ENCODE data around the gene CUX1.
"Not testable (repeated sequence)": the region's sequence is repeated elsewhere in the genome, so short reads cannot be mapped to it uniquely, and the experiment has no call there.

CUX1 gene

DNA sequence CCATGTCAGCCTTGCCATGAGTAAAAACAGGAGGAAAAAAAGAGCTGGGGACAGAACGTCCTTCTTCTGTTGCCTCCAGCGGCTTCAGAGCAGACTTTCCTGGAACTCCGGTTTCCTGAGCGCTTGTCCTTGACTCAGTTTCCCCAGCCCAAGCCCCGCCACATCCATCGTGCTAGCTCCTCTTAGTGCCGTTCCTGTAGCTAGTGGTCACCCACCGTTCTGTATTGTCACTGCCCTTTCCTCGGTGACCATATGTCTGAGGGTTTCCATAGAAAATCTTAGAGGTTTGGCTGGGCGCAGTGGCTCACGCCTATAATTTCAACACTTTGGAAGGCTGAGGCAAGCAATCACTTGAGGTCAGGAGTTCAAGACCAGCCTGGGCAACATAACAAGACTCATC, 100.1 kb downstream of the CUX1 start:
- no peak for DNase-seq (ENCODE audit: low spot score)

DNA sequence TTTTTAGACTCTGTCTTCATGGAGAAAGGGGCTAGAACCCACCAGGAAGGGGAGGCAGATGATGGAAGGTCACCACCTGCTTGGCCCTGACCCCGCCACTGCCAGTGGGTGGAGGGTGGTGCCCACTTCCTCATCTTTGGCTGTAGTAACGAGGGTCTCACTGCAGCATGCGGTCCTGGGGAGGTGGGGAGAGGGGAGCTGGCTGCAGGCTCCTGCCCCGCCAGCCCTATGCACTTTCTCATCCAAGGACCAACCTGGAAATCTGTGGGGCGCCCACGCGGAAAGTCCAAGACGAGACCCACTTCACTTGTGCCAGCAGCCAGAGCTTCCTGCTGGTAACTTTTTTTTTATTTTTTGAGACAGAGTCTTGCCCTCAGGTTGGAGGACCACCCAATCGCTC, 101.0 kb downstream of the CUX1 start:
- no peak for DNase-seq (ENCODE audit: low spot score)

DNA sequence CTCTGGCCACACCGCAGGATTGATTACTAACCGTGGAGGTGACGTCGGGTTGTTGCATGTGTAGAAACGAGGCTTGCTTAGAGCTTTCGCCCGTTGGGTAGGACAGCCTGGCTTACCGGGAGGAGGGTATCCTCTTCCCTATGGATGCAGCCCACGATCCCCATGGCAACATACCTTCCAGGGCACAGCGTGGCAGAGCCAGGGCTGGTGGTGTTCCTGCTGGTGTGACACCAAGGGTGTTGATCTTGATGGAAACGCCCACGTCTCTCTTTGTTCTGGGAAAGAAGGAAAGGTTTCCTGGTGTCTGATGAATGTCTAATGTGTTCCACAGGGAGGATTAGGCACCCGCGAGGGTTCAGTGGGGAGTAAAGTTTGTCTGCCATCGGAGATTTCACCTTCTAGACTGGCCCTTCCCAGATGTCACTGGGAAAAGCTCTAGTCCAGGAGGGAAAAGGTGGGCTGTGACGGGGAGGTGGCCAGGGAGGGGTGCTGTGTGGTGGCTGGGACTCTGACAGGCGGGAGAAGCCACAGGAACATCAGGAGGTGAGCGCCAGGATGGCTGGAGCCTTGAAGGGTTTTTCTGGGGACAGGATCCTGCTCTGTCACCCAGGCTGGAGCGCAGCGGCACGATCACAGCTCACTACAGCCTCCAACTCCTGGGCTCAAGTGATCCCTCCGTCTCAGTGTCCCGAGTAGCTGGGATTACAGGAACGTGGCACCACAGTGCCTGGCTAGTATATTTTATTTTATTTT, 102.1 kb downstream of the CUX1 start:
- no peak for DNase-seq (ENCODE audit: low spot score)

DNA sequence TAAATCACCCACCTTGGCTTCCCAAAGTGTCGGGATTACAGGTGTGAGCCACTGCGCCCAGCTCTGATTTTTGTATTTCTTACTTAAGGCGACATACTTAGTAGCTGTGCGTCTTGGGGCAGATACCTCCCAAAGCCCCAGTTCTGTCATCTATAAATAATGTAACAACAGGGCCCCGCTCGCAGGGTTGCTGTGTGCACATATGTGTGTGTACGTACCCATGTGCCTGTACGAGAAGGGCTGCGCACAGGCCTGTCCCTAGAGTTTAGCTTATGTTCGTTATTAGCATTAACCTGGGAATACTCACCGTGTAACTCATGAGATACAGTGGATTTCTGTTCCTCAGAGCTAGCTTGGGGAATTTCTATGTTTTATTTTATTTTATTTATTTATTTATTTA, 103.6 kb downstream of the CUX1 start:
- no peak for DNase-seq (ENCODE audit: low spot score)

DNA sequence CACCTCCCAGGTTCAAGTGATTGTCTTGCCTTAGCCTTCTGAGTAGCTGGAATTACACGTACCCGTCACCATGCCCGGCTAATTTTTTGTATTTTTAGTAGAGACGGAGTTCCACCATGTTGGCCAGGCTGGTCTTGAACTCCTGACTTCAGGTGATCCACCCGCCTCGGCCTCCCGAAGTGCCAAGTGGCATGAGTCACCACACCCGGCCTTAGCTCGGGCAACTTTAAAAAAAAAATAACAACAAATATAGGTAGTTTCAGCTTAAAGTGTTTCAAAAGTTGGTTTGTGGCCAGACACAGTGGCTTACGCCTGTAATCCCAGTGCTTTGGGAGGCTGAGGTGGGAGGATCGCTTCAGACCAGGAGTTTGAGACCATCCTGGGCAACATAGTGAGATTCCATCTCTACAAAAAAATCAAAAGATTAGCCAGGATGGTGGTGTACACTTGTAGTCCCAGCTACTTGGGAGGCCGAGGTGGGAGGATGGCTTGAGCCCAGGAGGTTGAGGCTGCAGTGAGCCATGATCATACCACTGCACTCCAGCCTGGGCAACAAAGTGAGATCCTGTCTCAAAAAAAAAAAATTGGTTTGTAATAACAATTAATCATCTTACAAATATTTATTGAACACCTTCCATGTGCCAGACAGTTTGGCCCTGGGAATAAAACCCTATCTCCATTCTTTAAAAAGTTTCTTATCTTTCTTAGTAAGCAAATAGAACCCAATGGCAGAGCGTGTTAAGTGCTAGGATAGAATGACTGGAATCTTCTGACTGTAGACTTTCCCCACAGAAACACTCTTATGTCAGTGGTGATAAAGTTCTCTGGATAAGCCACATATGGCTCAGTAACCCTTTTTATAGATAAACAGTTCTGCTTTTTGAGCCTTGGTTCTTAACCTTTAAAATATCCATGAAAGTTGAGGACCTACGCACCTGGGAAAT, 104.4 kb downstream of the CUX1 start:
- DNase-seq (ENCODE audit: low spot score): not testable (repeated sequence)

DNA sequence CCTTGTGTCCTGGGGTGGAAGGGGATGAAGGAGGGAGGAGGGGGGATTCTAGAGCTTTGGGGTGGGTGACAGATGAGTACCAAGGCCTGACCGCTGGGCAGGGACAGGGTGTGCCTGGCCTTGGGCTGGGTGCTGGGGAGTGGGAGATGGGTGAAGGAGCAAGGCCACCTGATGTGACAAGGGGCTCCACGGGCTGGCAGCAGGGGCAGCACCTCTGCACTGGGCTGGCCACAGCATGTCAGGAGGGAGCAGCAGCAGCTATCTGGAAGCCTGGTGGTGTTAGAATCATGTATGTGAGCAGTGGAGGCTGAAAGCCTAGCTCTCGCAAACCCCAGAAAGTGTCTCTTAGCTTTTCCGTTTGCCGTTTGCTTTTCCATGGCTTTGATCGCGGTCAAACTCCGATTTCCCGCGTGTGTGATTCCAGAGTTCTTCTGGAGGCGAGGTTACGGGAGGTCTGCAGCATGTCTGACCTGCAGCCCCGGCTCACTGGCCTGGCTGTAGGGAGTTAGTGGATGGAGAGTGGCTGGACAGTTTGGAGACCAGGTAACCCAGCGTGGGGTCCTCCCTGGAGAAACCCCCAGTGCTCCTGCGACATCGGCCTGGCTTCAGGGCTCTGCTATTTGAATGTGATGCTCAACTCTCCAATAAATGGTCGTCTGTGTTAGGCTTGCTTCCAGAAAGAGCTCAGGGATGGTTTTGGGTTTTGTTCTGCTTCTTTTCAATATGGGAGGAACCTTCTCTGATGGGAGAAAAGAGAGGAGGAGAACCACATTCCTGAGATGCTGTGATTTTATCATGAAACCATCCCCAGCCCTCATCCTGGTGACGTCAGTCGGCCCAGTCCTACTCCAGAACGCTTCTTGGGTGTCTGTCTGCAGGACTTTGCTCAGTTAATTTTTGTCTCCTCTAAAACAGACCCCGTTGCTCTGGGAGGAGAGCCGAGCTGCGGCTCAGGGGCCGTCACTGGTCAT, 105.5 kb downstream of the CUX1 start:
- no peak for DNase-seq (ENCODE audit: low spot score)

DNA sequence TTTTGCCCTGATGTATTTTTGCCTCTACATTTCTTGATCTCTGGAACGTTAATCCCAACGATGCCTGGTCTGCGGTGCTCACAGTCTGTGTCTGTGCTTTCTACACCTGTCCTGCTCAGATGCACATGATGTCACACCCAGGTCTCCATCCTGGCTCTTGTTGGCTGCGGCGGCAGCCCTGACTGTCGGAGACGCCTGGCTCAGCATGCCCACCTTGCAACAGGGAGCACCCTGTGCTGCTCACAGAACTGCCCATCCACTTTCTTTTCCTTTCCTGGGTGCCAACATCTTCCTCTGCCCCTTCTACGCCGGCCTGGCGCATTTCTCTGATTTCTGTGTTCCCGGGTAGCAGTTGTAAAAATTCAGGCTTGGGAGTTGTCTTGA, 106.2 kb downstream of the CUX1 start:
- no peak for DNase-seq (ENCODE audit: low spot score)

DNA sequence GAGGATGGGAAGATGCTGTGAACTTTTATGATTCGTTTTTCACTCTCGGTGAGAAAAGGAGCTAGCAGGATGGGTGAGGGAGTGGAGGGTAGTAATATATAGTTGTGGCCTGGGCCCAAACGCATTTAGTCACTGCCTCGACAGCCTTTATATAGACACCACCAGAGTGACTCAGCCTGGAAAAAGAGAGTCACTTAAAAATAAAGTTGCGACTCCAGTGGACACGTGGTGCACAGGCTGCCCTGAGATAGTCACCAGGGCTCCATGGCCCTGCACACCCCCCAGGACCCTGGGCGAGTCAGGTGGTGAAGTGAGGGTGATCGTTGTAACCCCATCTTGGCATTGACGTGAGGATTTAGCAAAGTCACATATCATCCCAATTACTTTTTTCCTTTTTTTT, 106.7 kb downstream of the CUX1 start:
- no peak for DNase-seq (ENCODE audit: low spot score)

DNA sequence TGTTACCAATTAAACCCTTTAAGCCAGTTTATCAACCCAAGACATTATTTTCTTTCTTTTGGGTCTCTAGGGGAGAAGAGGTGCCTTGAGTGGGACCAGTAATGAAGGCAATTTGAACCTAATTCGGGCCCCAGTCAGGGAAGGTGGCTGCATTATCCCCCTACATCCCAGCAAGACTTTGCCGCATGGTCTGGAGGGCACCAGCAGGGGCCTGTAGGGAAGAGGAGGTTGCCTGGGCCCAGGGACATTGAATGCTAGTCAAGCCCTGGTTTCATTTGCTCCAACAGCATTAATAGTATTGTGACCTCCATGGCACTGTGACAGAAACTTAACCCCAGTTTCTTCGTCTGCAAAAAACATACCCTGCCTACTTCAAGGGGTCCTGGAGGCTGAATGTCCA, 108.8 kb downstream of the CUX1 start:
- no peak for DNase-seq (ENCODE audit: low spot score)

DNA sequence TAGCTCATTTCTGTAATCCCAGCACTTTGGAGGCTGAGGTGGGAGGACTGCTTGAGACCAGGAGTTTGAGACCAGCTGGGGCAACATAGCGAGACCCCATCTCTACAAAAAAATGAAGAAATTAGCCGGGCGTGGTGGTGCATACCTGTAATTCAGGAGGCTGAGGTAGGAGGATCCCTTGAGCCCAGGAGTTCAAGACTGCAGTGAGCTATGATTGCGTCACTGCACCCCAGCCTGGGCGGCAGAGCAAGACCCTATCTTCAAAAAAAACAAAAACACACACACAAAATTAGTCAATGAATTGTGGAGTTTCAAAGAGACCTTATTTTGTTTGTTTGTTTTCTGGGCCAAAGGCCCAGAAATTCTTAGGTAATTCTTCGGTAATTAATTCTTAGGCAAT, 110.0 kb downstream of the CUX1 start:
- no peak for DNase-seq (ENCODE audit: low spot score)

DNA sequence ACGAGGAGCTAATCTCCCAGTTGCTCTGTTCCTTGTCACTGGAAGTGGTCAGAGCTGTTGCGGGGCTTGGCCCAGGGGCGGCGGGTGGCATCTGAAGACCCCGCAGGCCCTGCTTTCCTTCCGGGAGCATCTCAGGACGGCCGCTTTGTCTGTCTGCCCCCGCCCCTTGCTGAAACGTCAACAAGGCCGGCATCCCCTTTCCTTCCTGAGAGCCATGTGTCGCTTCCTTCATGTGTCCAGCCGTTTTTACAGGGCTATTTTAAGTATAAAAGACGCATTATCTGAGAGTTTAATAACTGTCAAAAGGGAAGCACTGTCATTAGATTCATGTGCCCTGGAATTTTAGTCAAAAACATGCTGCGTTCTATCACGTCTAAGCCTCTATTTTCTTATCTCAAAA, 110.4 kb downstream of the CUX1 start:
- no peak for DNase-seq (ENCODE audit: low spot score)

DNA sequence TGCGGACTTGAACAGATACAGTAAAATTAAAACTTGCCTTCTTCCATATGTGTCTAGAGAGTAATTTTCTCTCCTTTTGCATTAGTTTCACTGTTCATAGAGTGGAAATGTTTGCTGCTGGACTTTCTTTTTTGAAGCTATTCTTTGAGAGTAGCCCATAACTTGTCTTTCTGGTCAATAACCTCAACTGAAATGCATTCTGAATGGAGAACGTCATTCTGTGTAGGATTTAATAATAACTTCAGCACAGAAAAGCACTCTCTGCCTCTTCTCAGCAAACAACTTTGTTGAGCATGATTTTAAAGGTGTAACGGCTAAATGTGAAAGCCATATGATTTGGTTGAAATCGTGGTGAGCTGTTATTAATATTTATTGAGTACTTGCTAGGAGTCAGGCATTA, 111.8 kb downstream of the CUX1 start:
- no peak for DNase-seq (ENCODE audit: low spot score)

DNA sequence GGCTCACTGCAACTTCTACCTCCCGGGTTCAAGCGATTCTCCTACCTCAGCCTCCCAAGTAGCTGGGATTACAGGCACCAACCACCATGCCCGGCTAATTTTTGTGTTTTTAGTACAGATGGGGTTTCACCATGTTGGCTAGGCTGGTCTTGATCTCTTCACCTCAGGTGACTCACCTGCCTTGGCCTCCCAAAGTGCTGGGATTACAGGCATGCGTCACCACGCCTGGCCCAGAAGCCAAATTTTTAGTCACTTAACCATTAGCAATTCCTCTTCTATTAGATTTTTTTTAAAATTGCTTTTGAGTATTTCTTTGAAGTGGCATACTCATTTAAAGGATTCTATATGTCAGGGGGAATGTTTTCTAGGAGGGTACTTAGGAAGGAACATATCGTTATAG, 112.5 kb downstream of the CUX1 start:
- DNase-seq (ENCODE audit: low spot score): not testable (repeated sequence)

DNA sequence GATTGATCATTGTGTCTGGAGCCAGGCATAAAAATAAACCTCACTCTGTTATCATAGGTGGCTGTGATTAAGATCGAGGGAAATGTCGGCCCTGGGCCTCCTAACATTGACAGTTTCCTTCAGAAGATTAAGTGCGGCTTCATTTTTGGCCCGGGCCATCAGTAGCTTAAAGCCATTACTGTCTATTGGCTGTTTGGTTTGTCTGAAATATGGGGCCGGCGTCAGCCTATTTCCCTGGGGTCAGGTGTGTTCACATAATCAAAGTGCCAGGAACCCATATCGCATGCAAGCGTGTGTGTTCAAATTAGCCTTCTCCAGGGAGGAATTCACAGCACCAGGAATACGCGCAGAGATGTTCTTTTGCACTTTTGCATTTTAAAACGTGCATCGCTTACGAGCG, 114.7 kb downstream of the CUX1 start:
- DNase-seq (ENCODE audit: low spot score): no peak

DNA sequence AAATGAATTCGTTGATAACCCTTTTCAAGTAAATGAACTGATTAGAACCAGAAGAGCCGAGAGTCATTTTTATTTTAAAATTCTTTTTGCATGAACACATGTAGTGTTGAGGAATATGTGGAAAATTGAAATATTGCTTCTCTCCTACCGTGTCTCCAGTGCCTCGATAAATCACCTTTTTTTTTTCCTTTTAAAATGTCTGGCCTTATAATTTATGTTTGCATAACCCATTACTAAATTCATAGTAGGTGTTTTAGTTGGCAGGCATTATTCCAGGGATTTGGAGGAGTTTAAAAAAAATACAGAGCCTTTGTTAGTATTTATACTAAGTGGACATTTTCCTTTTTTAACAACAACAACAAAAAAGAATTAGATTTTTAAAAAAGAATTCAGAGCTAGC, 115.6 kb downstream of the CUX1 start:
- DNase-seq (ENCODE audit: low spot score): no peak

DNA sequence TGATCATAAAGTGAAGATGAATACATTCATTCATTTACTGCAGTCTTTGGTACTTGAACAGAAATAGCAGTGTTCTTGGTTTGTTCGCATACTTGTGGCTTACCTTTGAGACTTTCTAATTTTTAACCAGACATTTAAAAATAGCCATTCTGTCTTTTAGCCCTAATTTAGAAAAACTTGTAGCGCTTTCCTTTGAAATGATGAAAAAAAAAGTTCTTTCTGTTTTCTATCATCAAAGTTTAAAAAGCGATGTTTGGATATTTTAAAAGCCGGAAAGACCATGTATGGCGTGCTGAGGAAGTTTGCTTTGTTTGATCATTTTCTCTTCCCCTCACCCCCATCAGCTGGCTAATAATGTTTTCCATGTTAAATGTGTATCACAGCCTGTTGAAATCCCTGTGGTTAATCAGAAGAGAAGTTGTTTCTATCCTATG, 116.3 kb downstream of the CUX1 start:
- peak; percentile 42 for DNase-seq (ENCODE audit: low spot score)

DNA sequence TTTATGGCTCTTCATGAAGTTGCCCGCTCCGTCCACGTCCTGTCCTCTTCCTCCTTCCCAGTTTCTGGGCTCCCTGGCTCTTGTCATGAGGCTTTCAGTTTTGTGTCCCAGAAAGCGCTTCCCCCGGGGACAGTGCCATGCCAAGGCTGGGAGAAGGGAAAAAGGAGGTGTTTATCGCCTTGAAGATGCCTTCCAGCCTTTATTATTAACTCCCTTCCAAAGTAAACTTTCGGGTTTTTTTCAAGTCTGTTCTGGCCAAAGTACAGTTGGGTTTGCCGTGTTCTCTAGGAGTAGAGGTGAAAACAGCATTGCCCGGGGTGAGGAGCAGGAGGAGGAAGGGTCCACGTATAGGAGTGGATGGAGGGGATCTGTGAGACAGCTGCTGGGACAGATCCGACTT, 117.2 kb downstream of the CUX1 start:
- no peak for DNase-seq (ENCODE audit: low spot score)

DNA sequence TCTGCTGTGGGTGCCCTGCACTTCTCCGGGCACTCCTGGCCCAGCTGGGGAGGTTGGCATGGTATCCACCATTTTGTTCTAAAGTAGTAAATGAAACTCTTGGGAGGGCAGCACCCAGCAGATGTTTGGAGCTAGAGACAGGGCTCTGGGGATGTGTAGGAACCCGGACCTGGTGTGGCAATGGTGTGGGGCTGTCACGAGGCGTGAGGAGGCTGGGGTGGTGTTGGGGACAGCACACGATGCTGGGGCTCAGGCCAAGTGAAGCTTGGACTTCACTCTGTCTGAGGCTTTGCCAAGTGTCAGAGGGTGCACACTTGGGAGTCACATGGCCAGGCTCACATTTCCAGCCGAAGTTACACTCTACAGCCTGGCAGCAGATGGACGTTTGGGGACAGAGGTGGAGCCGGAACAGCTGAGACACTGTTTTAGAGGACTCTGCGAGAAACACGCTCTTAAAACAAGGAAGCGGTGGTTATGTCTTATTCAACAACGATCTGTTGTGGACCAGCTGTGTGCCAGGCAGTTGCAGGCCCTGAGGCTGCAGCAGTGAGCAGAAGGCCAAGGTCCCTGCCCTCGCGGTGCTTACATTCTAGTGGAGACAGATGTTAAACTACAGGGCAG, 118.2 kb downstream of the CUX1 start:
- no peak for DNase-seq (ENCODE audit: low spot score)

DNA sequence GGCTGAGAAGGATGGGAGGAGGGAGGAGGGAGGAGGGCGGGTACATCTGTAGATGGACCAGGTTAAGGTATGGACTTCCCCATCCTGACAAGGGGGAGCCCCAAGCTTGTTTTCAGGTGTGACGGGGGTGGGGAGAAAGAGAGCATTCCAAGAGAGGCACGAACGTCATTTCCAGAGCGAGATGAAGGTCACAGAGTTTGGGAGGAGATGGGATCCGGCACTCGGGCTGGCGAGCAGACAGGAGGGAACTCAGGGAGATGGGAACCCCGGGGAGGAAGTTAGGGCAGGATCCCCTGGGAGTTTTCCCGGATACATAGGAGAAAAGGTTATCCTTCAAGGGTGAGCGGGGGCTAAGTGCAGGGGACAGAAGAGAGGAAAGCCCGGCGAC, 118.8 kb downstream of the CUX1 start:
- DNase-seq (ENCODE audit: low spot score): no peak

DNA sequence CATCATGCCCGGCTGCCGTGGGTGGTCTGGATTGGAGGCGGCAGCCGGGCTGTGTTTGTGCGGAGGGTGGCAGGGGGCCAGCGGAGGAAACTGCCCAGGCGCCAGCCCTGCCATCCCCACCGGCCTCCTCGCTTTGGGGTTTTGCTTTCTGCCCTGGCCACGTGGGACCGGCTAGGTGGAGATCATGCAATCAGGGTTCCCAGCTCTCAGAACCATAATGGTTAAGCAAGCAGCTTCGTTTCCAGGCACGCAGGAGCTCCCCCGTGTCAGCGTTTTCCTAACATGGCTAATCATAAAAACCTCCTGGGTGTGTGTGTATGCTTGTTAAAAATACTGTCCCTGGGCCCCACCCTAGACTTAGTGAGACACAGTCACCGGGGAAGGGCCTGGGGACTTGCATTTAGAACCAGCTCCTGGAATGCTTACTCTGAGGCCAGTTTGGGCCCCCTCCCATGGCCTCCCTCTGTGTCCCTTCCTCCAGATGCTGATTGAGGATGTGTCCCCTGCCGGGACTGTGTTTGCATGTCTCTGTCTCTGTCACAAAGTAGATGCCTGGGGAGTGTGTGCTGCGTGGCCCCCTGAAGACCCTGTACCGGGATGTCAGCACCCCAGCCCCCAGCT, 119.3 kb downstream of the CUX1 start:
- DNase-seq (ENCODE audit: low spot score): no peak

All from NAMALWA (cell line).